ENCODE measurements around the gene SEC63.
"Not testable (repeated sequence)": the region's sequence is repeated elsewhere in the genome, so short reads cannot be mapped to it uniquely, and the experiment has no call there.

SEC63 gene

GRCh38 chr6:107956586-107957307 lies 1.3 kb downstream of the SEC63 start:
- no peak for DNase-seq
- Mint-ChIP-seq H3K9me3 (no peaks in the 10 kb centered on the region), H3K4me1 (peaks cover 25% of the 10 kb centered on the region), H3K27me3 (no peaks in the 10 kb centered on the region), H3K27ac (peak overlapping the region; percentile 99), H3K4me3 (peak overlapping the region; percentile 99 to 100)
- ATAC-seq = no peak

GRCh38 chr6:107956181-107956580 lies 1.8 kb downstream of the SEC63 start:
- peak overlapping the region; percentile 99 to 100 for H3K4me3 Mint-ChIP-seq
- no peak for ATAC-seq

DNA sequence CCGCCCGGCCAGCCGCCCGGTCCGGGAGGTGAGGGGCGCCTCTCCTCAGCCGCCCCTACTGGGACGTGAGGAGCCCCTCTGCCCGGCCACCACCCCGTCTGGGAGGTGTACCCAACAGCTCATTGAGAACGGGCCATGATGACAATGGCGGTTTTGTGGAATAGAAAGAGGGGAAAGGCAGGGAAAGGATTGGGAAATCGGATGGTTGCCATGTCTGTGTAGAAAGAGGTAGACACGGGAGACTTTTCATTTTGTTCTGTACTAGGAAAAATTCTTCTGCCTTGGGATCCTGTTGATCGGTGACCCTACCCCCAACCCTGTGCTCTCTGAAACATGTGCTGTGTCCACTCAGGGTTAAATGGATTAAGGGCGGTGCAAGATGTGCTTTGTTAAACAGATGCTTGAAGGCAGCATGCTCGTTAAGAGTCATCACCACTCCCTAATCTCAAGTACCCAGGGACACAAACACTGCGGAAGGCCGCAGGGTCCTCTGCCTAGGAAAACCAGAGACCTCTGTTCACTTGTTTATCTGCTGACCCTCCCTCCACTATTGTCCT lies 4.1 kb downstream of the SEC63 start:
- not testable (repeated sequence) for H3K27me3 Mint-ChIP-seq, H3K9me3 Mint-ChIP-seq, ATAC-seq, DNase-seq, H3K4me3 Mint-ChIP-seq, H3K27ac Mint-ChIP-seq
- H3K4me1 Mint-ChIP-seq = peaks cover 41% of the 10 kb centered on the region

More at GRCh38 chr6:107956181-107956580, 1.8 kb downstream of the SEC63 start:
- Mint-ChIP-seq H3K4me1 (peaks cover 25% of the 10 kb centered on the region), H3K27ac (peak overlapping the region; percentile 99), H3K9me3 (no peaks in the 10 kb centered on the region), H3K27me3 (no peaks in the 10 kb centered on the region)
- DNase-seq = no peak

GRCh38 chr6:107943626-107944439 lies 14.2 kb downstream of the SEC63 start:
- ATAC-seq = no peak
- peak overlapping the region in 1 of 2 donors; percentile 74 for H3K27ac Mint-ChIP-seq
- H3K9me3 Mint-ChIP-seq = no peaks in the 10 kb centered on the region
- no peak for DNase-seq
- no peak overlapping the region for H3K4me3 Mint-ChIP-seq
- H3K27me3 Mint-ChIP-seq = no peaks in the 10 kb centered on the region
- H3K4me1 Mint-ChIP-seq = peaks cover 44% of the 10 kb centered on the region

DNA sequence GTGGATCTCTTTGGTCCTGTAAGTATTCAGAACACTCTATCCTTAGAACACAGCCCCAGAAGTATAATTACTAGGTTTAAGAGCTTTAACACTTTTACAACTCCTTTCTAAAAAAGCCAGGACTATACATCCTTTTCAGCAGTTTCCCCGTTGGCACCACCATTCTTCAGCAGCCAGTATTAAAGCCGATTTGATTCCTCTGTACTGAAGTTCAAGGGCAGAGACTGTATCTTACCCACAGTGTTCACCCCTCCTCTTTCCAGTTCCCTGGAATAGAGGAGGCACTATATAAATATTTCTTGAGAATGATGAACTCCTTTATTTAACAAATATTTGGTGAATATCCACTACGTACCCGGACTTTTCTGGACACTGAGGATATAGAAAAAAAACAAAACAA lies 15.9 kb downstream of the SEC63 start:
- Mint-ChIP-seq H3K9me3 (no peaks in the 10 kb centered on the region), H3K27ac (no peak overlapping the region), H3K4me1 (peaks cover 27% of the 10 kb centered on the region), H3K4me3 (no peak overlapping the region), H3K27me3 (no peaks in the 10 kb centered on the region)
- DNase-seq (no peak), ATAC-seq (no peak)

DNA sequence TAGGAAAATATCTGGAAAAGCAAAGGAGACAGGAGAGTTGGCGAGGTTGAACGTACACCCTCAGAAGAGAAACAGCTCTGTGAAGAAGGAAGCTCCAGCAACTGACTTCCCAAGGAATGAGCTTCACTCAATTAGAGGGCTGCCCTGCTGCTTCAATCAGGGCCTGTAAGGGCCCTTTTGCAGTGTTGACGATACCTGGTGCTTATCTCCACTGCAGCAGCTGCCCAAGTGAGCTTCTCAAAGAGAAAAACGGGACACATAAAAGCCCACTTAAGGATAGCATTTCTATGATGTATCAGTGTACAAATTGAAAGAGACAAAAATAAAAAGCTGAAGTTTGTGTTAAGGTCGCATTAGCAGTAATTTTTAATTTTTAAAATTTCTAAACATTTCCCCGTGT lies 16.4 kb downstream of the SEC63 start:
- Mint-ChIP-seq H3K4me3 (no peak overlapping the region), H3K27me3 (no peaks in the 10 kb centered on the region), H3K4me1 (peaks cover 27% of the 10 kb centered on the region), H3K9me3 (no peaks in the 10 kb centered on the region), H3K27ac (no peak overlapping the region)
- DNase-seq (no peak), ATAC-seq (no peak)

- ATAC-seq (no peak), DNase-seq (no peak)
- no peak overlapping the region for H3K27ac Mint-ChIP-seq
- no peaks in the 10 kb centered on the region for H3K27me3 Mint-ChIP-seq
- no peak overlapping the region for H3K4me3 Mint-ChIP-seq
- peaks cover 27% of the 10 kb centered on the region for H3K4me1 Mint-ChIP-seq
- H3K9me3 Mint-ChIP-seq = no peaks in the 10 kb centered on the region
These were observed 16.8 kb downstream of the SEC63 start for GRCh38 chr6:107941199-107941598.

- H3K9me3 Mint-ChIP-seq, H3K4me3 Mint-ChIP-seq, H3K27me3 Mint-ChIP-seq, DNase-seq, ATAC-seq, H3K27ac Mint-ChIP-seq: not testable (repeated sequence)
- H3K4me1 Mint-ChIP-seq = peaks cover 14% of the 10 kb centered on the region
These were observed 21.1 kb downstream of the SEC63 start for GRCh38 chr6:107936910-107937292.

GRCh38 chr6:107936162-107936909 lies 21.7 kb downstream of the SEC63 start:
- no peak for DNase-seq
- H3K9me3 Mint-ChIP-seq = peaks cover 0 to 5% of the 10 kb centered on the region in 2 donors
- no peak overlapping the region for H3K27ac Mint-ChIP-seq
- peaks cover 11% of the 10 kb centered on the region for H3K4me1 Mint-ChIP-seq
- no peak for ATAC-seq
- H3K4me3 Mint-ChIP-seq = no peak overlapping the region
- H3K27me3 Mint-ChIP-seq = no peaks in the 10 kb centered on the region

GRCh38 chr6:107934229-107934628 lies 23.8 kb downstream of the SEC63 start:
- H3K27me3 Mint-ChIP-seq, H3K4me1 Mint-ChIP-seq, DNase-seq, H3K27ac Mint-ChIP-seq, ATAC-seq, H3K4me3 Mint-ChIP-seq, H3K9me3 Mint-ChIP-seq: not testable (repeated sequence)

DNA sequence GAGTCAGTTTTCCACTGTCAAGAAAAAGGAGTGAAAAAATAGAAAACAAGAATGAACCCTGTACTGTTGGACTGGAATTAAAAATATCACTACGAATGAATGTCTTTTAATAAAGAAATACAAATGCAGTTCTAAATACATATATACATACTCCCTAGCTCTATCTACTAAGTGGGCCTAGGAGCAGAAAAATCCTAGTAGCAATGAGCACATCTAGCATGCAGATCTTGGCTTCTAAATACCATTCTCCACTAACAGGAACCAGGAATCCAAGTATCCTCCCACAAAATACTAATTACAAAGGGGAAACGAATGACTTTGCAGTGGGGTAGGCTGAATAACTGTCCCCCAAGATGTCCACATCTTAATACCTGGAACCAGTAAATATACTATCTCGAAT lies 25.4 kb downstream of the SEC63 start:
- no peak overlapping the region for H3K4me3 Mint-ChIP-seq
- no peak for DNase-seq
- no peaks in the 10 kb centered on the region for H3K27me3 Mint-ChIP-seq
- H3K27ac Mint-ChIP-seq = no peak overlapping the region
- H3K9me3 Mint-ChIP-seq = peaks cover 0 to 5% of the 10 kb centered on the region in 2 donors
- peaks cover 4% of the 10 kb centered on the region for H3K4me1 Mint-ChIP-seq
- no peak for ATAC-seq

GRCh38 chr6:107931894-107932293 lies 26.1 kb downstream of the SEC63 start:
- peaks cover 4% of the 10 kb centered on the region for H3K4me1 Mint-ChIP-seq
- H3K27ac Mint-ChIP-seq = no peak overlapping the region
- ATAC-seq = no peak

DNA sequence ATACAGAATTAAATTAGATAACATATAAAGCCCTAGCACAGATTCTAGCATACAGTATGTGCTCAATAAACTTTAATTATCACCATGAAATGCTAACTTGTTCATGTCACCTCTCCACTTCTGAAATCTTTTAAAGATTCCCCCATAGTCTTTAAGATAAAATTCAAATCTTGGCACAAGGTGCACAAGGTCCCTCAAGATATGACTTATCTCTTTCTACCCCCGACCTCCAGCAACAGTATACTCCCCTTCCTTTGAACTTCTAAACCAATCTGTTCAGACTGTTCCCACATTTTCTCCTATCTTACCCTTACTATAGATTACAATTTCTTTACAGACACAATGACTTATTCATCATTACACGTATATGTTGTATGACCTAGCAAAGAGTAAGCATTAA lies 29.0 kb downstream of the SEC63 start:
- DNase-seq = no peak
- H3K4me3 Mint-ChIP-seq = no peak overlapping the region
- no peak for ATAC-seq
- H3K9me3 Mint-ChIP-seq = peaks cover 0 to 5% of the 10 kb centered on the region in 2 donors
- H3K27me3 Mint-ChIP-seq = no peaks in the 10 kb centered on the region
- peaks cover 4% of the 10 kb centered on the region for H3K4me1 Mint-ChIP-seq
- H3K27ac Mint-ChIP-seq = no peak overlapping the region

More at GRCh38 chr6:107931894-107932293, 26.1 kb downstream of the SEC63 start:
- no peaks in the 10 kb centered on the region for H3K27me3 Mint-ChIP-seq
- H3K4me3 Mint-ChIP-seq = no peak overlapping the region
- peaks cover 0 to 5% of the 10 kb centered on the region in 2 donors for H3K9me3 Mint-ChIP-seq
- DNase-seq = no peak

DNA sequence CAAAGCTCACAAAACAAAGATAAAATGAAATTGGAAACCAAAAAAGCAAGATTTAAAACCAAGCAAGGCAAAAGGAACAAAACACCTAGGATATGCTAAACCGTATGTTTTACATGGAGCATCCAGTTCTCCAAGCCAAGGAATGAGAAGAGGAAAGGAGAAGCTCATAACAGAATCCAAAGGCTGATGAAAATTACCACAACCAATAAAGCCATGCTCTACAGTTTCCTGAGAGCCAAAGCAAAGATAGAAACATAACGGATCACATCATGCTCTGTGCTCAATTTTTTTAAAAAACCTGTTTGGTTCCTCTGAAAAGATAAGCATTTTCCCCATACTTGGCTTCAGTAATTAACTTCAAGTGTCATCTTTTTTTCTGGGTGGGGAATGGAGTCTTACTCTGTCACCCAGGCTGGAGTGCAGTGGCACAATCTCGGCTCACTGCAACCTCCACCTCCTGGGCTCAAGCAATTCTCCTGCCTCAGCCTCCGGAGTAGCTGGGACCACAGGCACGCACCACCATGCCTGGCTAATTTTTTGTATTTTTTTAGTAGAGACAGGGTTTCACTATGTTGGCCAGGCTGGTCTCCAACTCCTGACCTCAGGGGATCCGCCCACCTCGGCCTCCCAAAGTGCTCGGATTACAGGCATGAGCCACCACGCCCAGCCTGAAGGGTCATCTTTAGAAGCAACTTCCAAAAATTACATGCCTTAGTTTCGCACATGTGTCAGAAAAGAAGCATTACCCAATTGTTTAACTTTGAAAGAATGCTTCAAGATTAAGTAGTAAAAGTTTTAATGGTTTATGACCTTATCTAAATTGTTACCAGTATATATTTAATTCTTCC lies 31.1 kb downstream of the SEC63 start:
- not testable (repeated sequence) for H3K27me3 Mint-ChIP-seq, H3K4me1 Mint-ChIP-seq, ATAC-seq, DNase-seq, H3K9me3 Mint-ChIP-seq, H3K4me3 Mint-ChIP-seq
- peak overlapping the region in 1 of 2 donors; percentile 48 for H3K27ac Mint-ChIP-seq

All from stimulated activated naive CD8-positive, alpha-beta T cell treated with anti-CD3 and anti-CD28 coated beads, Interleukin-15, amount 100 ng/mL, for 72 hours (primary cell).